CD4-positive, alpha-beta T cell (primary cell): ENCODE data around the gene DIP2C. TPM values are rescaled to one million over a fixed set of nuclear protein-coding genes. Genes with fewer than 3 reads are reported as not detected.
A peak's percentile ranks its signal among the peaks of the same experiment; 100 is the strongest.

Experiments used
- ATAC-seq: fragments of 200-7000 bp; cut with Tn5 transposase; one replicate; pipeline ENCODE4 v1.10.0; 2022; ENCODE audit warnings: mild to moderate bottlenecking; ENCODE audit not compliant: poor library complexity
- CTCF ChIA-PET: fragments of 350-600 bp; sonication (Branson Sonifier 250); formaldehyde crosslinking; loops from one replicate; lab custom pipeline; 2021; ENCODE audit warnings: antibody characterized with exemption, inconsistent platforms; lab: Charles Lee
- POLR2A ChIA-PET: fragments of 350-600 bp; sonication (Branson Sonifier 250); formaldehyde crosslinking; loops from one replicate; lab custom pipeline; 2021; ENCODE audit warnings: antibody characterized with exemption, inconsistent platforms; lab: Charles Lee
- DNase-seq, 14 experiments: peaks; one replicate each; pipeline ENCODE4 v3.0.0-alpha.2; 2013 to 2020; ENCODE audit warnings: mixed read lengths in 2 of 14
- H3K27ac ChIP-seq, 2 donors: one replicate each; pipeline versions ENCODE4 v1.5.1 to v1.7.0; 2013; ENCODE audit warnings: low read length in 2 of 2, low read depth in 1 of 2, mild to moderate bottlenecking in 1 of 2
- H3K27me3 ChIP-seq, 2 experiments: 1 replicate in 1 of 2; 2 replicates in 1 of 2; pipeline versions ENCODE4 v1.6.1 to v1.7.0; 2013; ENCODE audit warnings: low read length in 2 of 2, control low read depth in 1 of 2, mild to moderate bottlenecking in 1 of 2, moderate library complexity in 1 of 2; ENCODE audit not compliant: insufficient read depth in 2 of 2, control insufficient read depth in 1 of 2
- H3K36me3 ChIP-seq: one replicate; pipeline ENCODE4 v1.6.1; 2013; ENCODE audit warnings: low read length, control low read depth; ENCODE audit not compliant: insufficient read depth
- H3K4me1 ChIP-seq: one replicate; pipeline ENCODE4 v1.6.1; 2013; ENCODE audit warnings: low read length, control low read depth; ENCODE audit not compliant: insufficient read depth
- H3K4me3 ChIP-seq: one replicate; pipeline ENCODE4 v1.5.1; 2013; ENCODE audit warnings: mild to moderate bottlenecking, low read length, moderate library complexity
- H3K9me3 ChIP-seq, 2 experiments: 1 replicate in 1 of 2; 2 replicates in 1 of 2; pipeline versions ENCODE4 v1.6.1 to v1.7.0; 2013; ENCODE audit warnings: low read length in 2 of 2, mild to moderate bottlenecking in 2 of 2, control low read depth in 1 of 2, moderate library complexity in 1 of 2; ENCODE audit not compliant: control insufficient read depth in 1 of 2, insufficient read depth in 1 of 2
- H3K27ac Mint-ChIP-seq: one replicate; pipeline ENCODE4 v1.8.0; 2020; ENCODE audit warnings: mixed read lengths
- H3K27me3 Mint-ChIP-seq: one replicate; pipeline ENCODE4 v1.8.0; 2021; ENCODE audit warnings: mixed read lengths
- H3K36me3 Mint-ChIP-seq: one replicate; pipeline ENCODE4 v1.8.0; 2021; ENCODE audit warnings: low read depth, mixed read lengths
- H3K4me1 Mint-ChIP-seq: one replicate; pipeline ENCODE4 v1.8.0; 2021; ENCODE audit warnings: low read depth, mixed read lengths
- H3K4me3 Mint-ChIP-seq: one replicate; pipeline ENCODE4 v1.8.0; 2020; ENCODE audit warnings: mild to moderate bottlenecking, mixed read lengths
- H3K9me3 Mint-ChIP-seq: one replicate; pipeline ENCODE4 v1.8.0; 2020; ENCODE audit warnings: mixed read lengths
- CTCF ChIP-seq: fragments of 200-600 bp; IDR thresholded peaks from one replicate; pipeline ENCODE4 v1.8.0; 2022; ENCODE audit warnings: antibody characterized with exemption, mild to moderate bottlenecking
- intact Hi-C, 2 experiments: fragments of 100-400 bp; cut with DNase I in 1 of 2; cut with micrococcal nuclease in 1 of 2; formaldehyde crosslinking; loops; one replicate each; pipeline versions ENCODE4 v1.15.1 to v1.9.0; 2023 to 2025; cut with DNase I, micrococcal nuclease
- total RNA-seq, 174 experiments: library from RNA in 2 of 174; stranded (reverse) in 2 of 174; gene quantifications; one replicate each; pipeline ENCODE4 v1.2.3 and lab custom pipeline; 2021 to 2026

Gene DIP2C
- total RNA-seq, 2 experiments from 2014 or later: 4.1 TPM

DNA sequence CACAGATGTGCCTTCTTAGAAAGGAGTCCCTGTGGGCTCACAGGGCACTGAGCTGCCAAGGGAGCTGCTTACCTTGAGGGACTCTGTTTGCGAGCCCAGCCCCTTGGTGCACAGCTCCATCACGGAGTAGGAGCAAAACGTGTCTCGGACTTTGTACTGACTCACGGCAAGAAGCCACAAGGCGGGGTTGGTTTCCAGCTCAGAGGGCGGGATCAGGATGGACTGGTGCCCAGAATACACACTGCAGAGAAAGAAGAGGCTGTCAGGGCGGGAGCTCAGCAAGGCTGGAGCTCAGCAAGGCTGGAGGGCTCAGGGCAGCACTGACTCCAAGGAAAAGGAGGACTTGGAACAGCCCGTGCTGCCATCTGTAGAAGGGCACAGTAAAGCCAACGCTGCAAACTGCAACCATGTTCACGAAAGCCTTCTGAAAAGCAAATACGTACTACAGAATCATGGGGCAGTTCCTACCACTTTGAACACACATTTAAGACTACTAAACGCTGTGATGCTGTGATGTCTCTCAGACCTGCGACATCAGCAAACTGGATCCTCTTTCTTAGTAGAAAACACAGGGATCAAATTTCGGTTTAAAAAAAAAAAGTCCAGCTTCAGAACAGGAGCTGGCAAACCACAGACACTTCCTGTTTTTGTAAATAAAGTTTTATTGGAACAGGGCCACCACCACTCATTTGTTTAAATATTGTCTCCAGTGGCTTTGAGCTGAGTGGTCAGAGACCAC lies 359.9 kb downstream of the DIP2C start:
- ChIA-PET POLR2A (interaction anchor here (0.7 to 1.6 kb wide), 6 partner anchors 13 to 141 kb away, joined by 3 to 6 read pairs (median 4); no protein-coding TSS in a partner anchor), CTCF (no interaction called here)
- Mint-ChIP-seq H3K4me1 (peaks cover 57% of the 10 kb centered on the region), H3K4me3 (peak overlapping the region; percentile 67), H3K9me3 (no peaks in the 10 kb centered on the region), H3K27ac (peak overlapping the region; percentile 86), H3K36me3 (peaks cover 4% of the 10 kb centered on the region), H3K27me3 (no peaks in the 10 kb centered on the region)
- Histone ChIP-seq H3K9me3 (no peaks in the 10 kb centered on the region), H3K4me3 (peak overlapping the region; percentile 18), H3K36me3 (no peaks in the 10 kb centered on the region), H3K4me1 (peaks cover 25% of the 10 kb centered on the region), H3K27ac (no peak overlapping the region), H3K27me3 (no peaks in the 10 kb centered on the region)
- intact Hi-C loops: no loop called here
- ATAC-seq: peak; percentile 47
- peak in 9 of 14 experiments; percentile 16 to 52 (median 35) for DNase-seq
- TF ChIP-seq CTCF: no peak

- Mint-ChIP-seq H3K4me3 (peak overlapping the region; percentile 6), H3K36me3 (peaks cover 12% of the 10 kb centered on the region), H3K27me3 (no peaks in the 10 kb centered on the region), H3K9me3 (no peaks in the 10 kb centered on the region), H3K27ac (peak overlapping the region; percentile 86), H3K4me1 (peaks cover 55% of the 10 kb centered on the region)
- Histone ChIP-seq H3K4me1 (peaks cover 25% of the 10 kb centered on the region), H3K27me3 (no peaks in the 10 kb centered on the region), H3K9me3 (no peaks in the 10 kb centered on the region), H3K4me3 (no peak overlapping the region), H3K36me3 (no peaks in the 10 kb centered on the region), H3K27ac (no peak overlapping the region)
- CTCF ChIA-PET: no interaction called here
- POLR2A ChIA-PET: interaction anchor here (1.6 kb wide), 1 partner anchor 142 kb away, joined by 6 read pairs; no protein-coding TSS in a partner anchor
- intact Hi-C loops: no loop called here
- no peak for TF ChIP-seq CTCF
- ATAC-seq (no peak), DNase-seq (no peak)
These were observed 361.3 kb downstream of the DIP2C start for GRCh38 chr10:327889-328852.

DNA sequence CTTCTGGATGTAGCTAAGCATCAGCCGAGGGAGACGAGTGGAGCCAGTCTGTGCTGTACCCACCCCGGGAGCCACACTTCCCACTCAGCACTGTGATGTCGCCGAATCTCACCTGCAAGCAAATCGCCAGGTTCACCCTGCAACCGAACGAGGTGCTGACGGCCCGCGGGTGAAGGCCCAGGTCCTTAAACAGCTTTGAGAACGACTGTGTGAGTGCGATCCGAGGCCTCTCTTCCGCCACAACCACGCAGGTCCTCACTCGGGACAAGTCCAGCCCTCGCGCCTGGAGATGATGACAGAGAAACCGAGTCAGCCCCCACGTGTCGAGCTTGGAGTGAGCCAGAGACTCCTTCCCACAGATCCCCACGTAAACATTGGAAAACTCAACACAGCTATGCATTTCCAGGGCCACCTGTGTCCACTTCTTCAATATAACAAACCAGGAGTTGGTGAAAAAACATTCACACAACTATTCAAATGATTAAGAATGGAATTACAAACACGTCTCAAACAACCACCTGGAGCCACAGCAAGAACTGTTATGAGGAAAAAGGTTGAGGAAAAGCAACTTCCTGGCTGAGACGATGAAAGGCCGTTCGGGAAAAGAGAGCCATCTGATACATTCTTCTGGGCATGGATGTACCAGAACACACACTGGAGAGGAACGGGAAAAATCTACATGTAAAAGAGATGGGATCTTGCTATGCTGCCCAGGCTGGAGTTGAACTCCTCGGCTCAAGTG lies 362.4 kb downstream of the DIP2C start:
- no peaks in the 10 kb centered on the region for H3K27me3 Mint-ChIP-seq
- H3K36me3 Mint-ChIP-seq: peaks cover 12% of the 10 kb centered on the region
- Histone ChIP-seq H3K9me3 (no peaks in the 10 kb centered on the region), H3K36me3 (no peaks in the 10 kb centered on the region), H3K4me3 (no peak overlapping the region), H3K27me3 (no peaks in the 10 kb centered on the region), H3K27ac (no peak overlapping the region), H3K4me1 (peaks cover 18% of the 10 kb centered on the region)
- intact Hi-C loops: no loop called here
- H3K27ac Mint-ChIP-seq: no peak overlapping the region
- ATAC-seq: no peak
- CTCF ChIA-PET: no interaction called here
- TF ChIP-seq CTCF: no peak
- H3K4me1 Mint-ChIP-seq: peaks cover 44% of the 10 kb centered on the region
- DNase-seq: no peak
- H3K9me3 Mint-ChIP-seq: no peaks in the 10 kb centered on the region
- POLR2A ChIA-PET: no interaction called here
- no peak overlapping the region for H3K4me3 Mint-ChIP-seq
